GM18951 (cell line): Measurements from ENCODE around the gene PHLPP1.

ENCODE experiments used
- POLR2A ChIP-seq: IDR thresholded peaks from 4 replicates; pipeline ENCODE4 v1.6.1; 2011; ENCODE audit warnings: mild to moderate bottlenecking; ENCODE audit not compliant: insufficient read length, insufficient read depth; ENCODE audit errors: extremely low read depth
- in situ Hi-C: fragments of 300-500 bp; cut with MboI; formaldehyde crosslinking; loops from one replicate; pipeline ENCODE4 v1.12.0; 2022; ENCODE audit warnings: low sequenced_read_pairs, mixed read lengths, inconsistent platforms; ENCODE audit not compliant: unreplicated experiment

The PHLPP1 gene

DNA sequence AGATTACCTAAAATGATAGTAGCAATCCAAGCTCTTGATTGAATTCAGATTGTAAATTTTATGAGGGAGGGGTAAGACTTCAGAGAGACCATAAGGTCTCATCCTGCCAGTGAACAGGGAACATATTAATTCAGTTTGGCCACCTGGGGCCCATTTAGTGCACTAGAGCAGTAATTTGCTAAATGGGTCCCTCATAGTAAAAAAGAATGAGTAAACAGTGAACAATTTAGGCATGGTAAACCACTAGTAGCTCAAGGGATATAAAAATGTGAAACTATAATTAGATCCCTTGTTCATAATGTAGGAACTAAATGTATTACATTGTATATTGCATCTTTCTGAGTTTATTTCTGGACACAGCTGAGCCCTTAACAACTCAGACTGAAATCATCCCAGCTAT lies 4.9 kb upstream of the PHLPP1 start:
- in situ Hi-C loops, result loop anchor here (10.0 to 25.0 kb wide), 3 partner anchors 244 to 727 kb away; no protein-coding TSS in a partner anchor
- no peak for TF ChIP-seq POLR2A

DNA sequence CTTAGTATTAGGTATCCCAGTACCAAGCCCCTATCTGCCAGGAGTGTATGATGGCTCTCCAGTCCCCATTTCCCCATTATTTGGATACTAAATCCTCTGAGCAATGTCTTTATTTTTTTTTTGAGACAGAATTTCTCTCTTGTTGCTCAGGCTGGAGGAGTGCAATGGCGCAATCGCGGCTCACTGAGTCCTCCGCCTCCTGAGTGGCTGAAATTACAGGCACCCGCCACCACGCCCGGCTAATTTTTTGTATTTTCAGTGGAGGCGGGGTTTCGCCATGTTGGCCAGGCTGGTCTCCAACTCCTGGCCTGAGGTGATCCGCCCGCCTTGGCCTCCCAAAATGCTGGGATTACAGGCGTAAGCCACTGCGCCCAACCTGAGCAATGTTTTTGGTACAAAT lies 3.6 kb upstream of the PHLPP1 start:
- in situ Hi-C loops, result loop anchor here (10.0 to 25.0 kb wide), 3 partner anchors 243 to 726 kb away; no protein-coding TSS in a partner anchor
- TF ChIP-seq POLR2A, result no peak

DNA sequence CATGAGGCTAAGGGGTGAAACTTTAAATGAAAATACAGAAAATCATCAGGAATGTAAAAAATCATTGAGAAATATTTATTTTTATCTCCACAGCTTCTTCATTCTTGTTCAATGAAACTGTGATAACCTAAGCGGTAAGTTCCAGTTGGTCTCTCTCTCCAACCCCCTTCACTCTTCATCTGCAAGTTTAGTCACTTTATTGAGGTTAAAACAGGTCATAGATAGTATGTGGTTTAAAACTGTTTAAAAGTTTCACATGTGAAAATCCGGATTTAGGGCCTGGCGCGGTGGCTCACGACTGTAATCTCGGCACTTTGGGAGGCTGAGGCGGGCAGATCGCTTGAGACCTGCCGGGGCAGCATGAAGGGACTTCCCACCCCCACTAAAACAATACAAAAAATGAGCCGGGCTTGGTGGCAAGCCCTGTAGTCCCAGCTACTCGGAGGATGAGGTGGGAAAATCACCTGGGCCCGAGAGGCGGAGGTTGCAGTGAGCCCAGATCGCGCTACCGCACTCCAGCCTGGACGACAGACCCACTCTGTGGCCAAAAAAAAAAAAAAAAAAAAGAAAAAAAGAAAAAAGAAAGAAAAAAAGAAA lies 1.6 kb upstream of the PHLPP1 start:
- in situ Hi-C loops, result loop anchor here (10.0 to 25.0 kb wide), 3 partner anchors 241 to 724 kb away; no protein-coding TSS in a partner anchor
- TF ChIP-seq POLR2A, result no peak

DNA sequence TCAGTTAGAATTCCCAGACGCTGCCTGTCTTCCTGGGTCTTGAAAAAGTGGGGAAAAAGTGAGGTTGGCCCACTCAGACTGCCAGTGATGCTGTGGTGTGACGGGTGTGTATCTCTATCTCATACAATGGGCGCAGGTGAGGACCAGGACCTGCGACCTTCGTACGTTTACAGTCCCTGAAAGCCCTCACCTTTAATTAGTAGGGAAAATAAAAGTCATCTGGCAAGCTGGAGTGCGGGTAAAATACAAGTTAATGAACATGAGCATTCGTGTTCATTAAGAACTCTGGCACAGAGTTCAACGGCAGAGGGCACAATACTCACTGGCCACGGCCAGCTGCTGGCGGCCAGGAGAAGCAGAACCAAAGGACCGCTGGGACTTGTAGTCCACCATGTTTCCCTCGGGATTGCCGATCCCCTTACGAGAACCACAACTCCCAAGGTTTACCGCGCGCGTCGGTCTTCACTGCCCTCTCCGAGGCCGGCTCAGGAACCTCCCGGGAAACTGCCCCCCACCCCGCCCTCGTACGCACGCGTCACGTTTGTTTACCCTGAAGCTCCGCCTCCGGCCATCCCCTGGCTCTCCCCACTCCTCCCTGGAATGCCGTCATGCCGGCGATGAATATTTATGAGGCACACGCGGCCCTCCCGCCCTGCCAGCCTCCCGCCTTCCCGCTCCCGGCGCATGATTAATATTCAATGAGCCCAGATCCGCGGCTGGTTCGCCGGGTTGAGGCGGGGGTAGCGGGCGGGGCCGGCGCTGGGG lies 488 bp upstream of the PHLPP1 start:
- in situ Hi-C loops, result loop anchor here (10.0 to 25.0 kb wide), 3 partner anchors 240 to 722 kb away; no protein-coding TSS in a partner anchor
- TF ChIP-seq POLR2A, result peak; percentile 43

DNA sequence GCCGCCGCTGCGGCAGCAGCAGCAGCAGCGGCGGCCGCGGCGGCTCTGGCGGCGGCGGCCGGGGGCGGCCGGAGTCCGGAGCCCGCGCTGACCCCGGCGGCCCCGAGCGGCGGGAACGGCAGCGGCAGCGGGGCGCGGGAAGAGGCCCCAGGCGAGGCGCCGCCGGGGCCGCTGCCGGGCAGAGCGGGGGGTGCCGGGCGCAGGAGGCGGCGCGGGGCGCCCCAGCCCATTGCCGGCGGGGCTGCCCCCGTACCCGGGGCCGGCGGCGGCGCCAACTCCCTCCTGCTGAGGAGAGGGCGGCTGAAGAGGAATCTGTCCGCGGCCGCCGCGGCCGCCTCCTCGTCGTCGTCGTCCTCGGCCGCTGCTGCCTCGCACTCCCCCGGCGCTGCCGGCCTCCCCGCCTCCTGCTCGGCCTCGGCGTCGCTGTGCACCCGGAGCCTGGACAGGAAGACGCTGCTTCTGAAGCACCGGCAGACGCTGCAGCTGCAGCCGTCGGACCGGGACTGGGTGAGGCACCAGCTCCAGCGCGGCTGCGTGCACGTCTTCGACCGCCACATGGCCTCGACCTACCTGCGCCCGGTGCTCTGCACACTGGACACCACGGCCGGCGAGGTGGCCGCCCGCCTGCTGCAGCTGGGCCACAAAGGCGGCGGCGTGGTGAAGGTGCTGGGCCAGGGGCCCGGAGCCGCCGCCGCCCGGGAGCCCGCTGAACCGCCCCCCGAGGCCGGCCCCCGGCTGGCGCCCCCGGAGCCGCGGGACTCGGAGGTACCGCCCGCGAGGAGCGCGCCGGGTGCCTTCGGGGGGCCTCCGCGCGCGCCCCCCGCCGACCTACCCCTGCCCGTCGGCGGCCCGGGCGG lies 646 bp downstream of the PHLPP1 start:
- TF ChIP-seq POLR2A, result no peak
- in situ Hi-C loops, result loop anchor here (10.0 to 25.0 kb wide), 3 partner anchors 239 to 721 kb away; no protein-coding TSS in a partner anchor

DNA sequence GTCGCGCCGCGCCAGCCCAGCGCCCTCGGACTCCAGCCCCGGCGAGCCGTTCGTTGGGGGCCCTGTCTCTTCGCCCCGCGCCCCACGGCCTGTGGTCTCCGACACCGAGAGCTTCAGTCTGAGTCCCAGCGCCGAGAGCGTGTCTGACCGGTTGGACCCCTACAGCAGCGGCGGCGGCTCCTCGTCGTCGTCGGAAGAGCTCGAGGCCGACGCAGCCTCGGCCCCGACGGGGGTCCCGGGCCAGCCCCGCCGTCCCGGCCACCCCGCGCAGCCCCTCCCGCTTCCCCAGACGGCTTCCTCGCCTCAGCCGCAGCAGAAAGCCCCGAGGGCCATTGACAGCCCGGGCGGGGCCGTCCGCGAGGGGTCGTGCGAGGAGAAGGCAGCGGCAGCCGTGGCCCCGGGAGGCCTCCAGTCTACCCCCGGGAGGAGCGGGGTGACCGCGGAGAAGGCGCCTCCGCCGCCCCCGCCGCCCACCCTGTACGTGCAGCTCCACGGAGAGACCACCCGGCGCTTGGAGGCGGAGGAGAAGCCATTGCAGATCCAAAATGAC lies 1.4 kb downstream of the PHLPP1 start:
- TF ChIP-seq POLR2A, result no peak
- in situ Hi-C loops, result loop anchor here (10.0 to 25.0 kb wide), 3 partner anchors 238 to 721 kb away; no protein-coding TSS in a partner anchor

DNA sequence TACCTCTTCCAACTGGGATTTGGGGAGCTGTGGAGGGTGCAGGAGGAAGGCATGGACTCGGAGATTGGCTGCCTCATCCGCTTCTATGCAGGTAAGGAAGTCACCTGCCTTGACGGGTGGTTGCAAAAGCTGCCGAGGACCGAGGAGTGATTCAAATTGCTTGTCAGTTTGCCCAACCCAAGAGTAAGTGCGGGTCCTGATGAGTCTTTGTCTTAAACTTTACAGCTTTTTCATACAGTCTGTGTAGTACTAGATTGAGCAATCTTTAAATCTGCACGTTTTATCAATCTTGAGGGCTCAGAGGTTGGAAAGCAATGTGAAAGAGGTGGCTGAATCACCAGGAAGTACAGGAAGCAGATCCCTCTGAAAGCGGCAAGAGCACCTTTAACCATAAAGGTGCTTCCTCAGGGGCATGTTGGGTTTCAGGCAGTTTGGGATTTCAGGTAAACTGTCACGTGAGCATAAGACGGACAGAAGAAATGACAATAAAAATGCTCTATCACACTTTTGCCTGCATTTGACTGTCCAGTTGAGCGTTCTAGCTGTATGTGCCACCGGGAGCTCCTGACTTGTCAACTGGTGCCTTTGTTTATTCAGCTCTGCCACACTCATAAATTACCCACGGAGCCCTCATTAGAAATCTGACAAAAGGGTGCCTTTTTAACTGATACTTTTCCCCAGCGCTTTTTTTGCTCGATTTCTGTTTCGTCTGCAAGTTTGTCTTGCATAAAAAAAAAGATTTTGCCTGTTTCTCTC lies 2.0 kb downstream of the PHLPP1 start:
- in situ Hi-C loops, result loop anchor here (10.0 to 25.0 kb wide), 3 partner anchors 237 to 720 kb away; no protein-coding TSS in a partner anchor
- no peak for TF ChIP-seq POLR2A

DNA sequence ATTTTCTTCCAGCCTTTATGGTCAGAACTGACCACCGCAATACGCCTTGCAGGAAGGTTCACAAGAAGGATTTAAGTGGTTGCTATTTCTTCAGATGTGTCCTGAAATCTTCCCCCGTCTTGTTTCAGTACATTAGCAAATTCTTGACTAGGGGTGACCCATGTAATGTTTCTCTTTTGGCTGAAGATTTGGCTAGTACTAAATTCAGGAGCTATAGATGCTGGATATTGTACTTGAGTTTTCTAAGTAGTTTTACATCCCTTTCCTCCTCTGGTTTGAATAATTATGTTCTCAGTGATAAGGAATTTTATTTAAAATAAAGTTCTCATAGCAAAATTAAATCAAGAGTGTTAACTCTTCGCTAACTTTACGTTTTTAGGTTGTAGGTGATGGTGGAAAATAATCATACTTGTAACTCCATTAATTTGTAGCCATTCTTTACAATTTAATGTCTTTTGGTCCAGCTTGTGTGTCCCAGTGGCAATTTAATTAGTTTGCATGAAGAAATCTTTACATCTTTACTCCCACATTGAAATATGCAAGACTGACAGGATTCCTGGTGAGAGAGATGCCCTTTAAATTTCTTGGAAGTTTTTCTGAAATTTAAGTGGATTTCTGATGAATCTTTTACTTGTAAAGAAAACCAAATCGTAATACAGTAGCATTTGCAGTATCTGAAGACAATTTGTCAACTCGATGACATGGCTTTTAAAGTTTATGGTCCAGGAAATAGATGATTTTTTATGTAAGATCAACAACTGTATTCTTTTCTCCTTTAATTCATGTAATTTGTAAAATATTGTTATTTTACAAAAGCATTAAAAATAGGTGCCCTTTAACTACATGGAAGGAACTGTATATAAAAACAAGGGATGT lies 2.8 kb downstream of the PHLPP1 start:
- in situ Hi-C loops, result loop anchor here (10.0 to 25.0 kb wide), 3 partner anchors 237 to 719 kb away; no protein-coding TSS in a partner anchor

DNA sequence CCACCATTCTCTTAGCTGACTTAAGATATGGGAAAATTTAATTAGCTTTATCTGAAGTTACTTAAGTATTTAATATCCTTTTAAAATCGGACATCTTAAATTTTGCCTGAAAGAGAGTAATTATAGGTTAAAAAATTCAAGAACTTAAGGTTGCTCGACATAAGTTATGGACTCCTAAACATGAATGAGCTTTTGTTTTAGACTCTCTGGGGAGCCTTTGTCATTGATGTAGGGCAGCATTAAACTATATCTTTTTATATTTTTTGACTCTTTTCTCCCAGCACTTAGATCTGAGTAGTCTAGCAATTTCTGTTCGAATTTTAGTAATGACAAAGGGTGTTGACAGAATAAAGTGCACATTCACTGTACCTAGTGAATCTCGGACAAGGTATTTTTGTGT lies 4.7 kb downstream of the PHLPP1 start:
- in situ Hi-C loops, result loop anchor here (25.0 kb wide), 2 partner anchors 617 to 717 kb away; no protein-coding TSS in a partner anchor

More for the DNA sequence above, 2.8 kb downstream of the PHLPP1 start:
- no peak for TF ChIP-seq POLR2A

DNA sequence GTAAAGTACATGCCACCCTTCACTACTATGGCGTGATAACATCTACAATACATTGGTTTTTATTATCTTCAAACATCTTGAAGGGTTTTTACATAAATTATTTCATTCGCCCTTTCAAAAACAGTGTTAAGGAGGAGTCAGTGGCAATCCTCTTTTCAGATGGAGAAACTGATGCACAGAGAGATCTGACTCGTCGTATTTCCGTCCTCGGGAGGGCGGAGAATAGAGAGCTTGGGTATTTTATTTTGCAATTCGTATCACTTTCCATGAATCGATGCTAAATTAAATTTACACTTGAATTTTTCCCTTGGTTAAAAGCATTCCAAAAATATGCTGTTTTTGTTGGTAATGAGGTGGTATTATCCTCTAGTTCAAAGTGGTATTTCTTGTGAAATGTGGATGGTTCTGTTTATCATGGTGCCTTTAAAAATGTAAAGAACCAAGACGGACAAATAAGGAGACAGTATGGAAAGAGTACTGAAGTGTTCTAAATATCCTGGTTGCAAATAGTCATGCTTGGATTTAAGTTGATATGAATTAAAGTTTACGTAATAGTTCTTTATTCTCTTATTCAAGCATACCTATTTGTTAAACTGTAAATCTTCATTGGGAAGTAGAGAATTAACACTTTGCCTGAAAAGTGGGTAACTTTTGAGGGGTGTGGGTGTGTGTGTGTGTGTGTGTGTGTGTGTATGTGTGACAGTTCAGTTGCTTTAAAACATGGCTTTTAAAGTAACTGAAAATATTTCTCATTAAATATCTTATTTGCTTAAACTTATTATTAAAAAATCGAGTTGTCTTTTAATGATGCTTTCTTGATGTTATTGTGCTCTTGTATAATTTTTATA lies 5.6 kb downstream of the PHLPP1 start:
- in situ Hi-C loops, result loop anchor here (25.0 kb wide), 2 partner anchors 616 to 716 kb away; no protein-coding TSS in a partner anchor
- TF ChIP-seq POLR2A, result no peak

More for the DNA sequence above, 4.7 kb downstream of the PHLPP1 start:
- no peak for TF ChIP-seq POLR2A
